ENCODE results near the gene FGD5.

Gene FGD5

DNA sequence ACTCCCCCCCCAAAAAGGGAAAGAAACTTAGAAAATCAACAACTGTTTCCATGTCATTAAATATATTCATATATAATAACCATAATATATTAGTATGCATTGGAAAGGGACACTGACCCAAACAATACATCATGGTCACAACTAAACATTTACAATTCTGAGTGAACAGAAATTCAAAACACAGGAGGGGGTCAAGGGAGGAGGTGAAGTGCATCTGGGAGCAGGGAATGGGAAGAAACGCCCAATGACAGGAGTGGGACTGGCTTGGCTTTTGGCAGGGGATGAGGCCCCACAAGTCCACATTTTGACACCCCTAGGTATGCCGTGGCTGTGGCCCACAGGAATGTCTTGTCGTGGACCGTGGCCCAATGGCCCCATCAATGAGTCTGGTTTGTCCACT lies 41.1 kb downstream of the FGD5 start:
- H3K4me3 ChIP-seq (ENCODE audit: low read depth in 1 of 2, low read length in 2 of 2) = no peak overlapping the region
- H3K9me3 ChIP-seq (ENCODE audit: control insufficient read depth in 1 of 2, low read length in 2 of 2) = no peaks in the 10 kb centered on the region
- no peaks in the 10 kb centered on the region for H3K27me3 ChIP-seq (ENCODE audit: low read depth, low read length)
- no peak overlapping the region for H3K27ac ChIP-seq (ENCODE audit: low read length)
- H3K4me1 ChIP-seq (ENCODE audit: control insufficient read depth in 1 of 2, insufficient read depth in 2 of 2, low read length in 2 of 2) = peaks cover 6 to 8% of the 10 kb centered on the region in 2 donors
- no peaks in the 10 kb centered on the region for H3K36me3 ChIP-seq (ENCODE audit: control insufficient read depth in 1 of 2, insufficient read depth in 2 of 2, low read length in 2 of 2)

GRCh38 chr3:14861031-14861430 lies 42.3 kb downstream of the FGD5 start:
- Histone ChIP-seq H3K9me3 (ENCODE audit: control insufficient read depth in 1 of 2, low read length in 2 of 2) (no peaks in the 10 kb centered on the region), H3K36me3 (ENCODE audit: control insufficient read depth in 1 of 2, insufficient read depth in 2 of 2, low read length in 2 of 2) (peaks cover 0 to 8% of the 10 kb centered on the region in 2 donors), H3K27ac (ENCODE audit: low read length) (no peak overlapping the region), H3K27me3 (ENCODE audit: low read depth, low read length) (no peaks in the 10 kb centered on the region), H3K4me3 (ENCODE audit: low read depth in 1 of 2, low read length in 2 of 2) (no peak overlapping the region), H3K4me1 (ENCODE audit: control insufficient read depth in 1 of 2, insufficient read depth in 2 of 2, low read length in 2 of 2) (peaks cover 6 to 8% of the 10 kb centered on the region in 2 donors)

- peaks cover 6 to 8% of the 10 kb centered on the region in 2 donors for H3K4me1 ChIP-seq (ENCODE audit: control insufficient read depth in 1 of 2, insufficient read depth in 2 of 2, low read length in 2 of 2)
- H3K36me3 ChIP-seq (ENCODE audit: control insufficient read depth in 1 of 2, insufficient read depth in 2 of 2, low read length in 2 of 2) = peaks cover 0 to 9% of the 10 kb centered on the region in 2 donors
- H3K9me3 ChIP-seq (ENCODE audit: control insufficient read depth in 1 of 2, low read length in 2 of 2) = no peaks in the 10 kb centered on the region
- no peaks in the 10 kb centered on the region for H3K27me3 ChIP-seq (ENCODE audit: low read depth, low read length)
- no peak overlapping the region for H3K27ac ChIP-seq (ENCODE audit: low read length)
- H3K4me3 ChIP-seq (ENCODE audit: low read depth in 1 of 2, low read length in 2 of 2) = no peak overlapping the region
Observed at GRCh38 chr3:14861446-14862302, 42.9 kb downstream of the FGD5 start.

GRCh38 chr3:14862303-14862660 lies 43.5 kb downstream of the FGD5 start:
- H3K9me3 ChIP-seq (ENCODE audit: control insufficient read depth in 1 of 2, low read length in 2 of 2) = no peaks in the 10 kb centered on the region
- peaks cover 0 to 9% of the 10 kb centered on the region in 2 donors for H3K36me3 ChIP-seq (ENCODE audit: control insufficient read depth in 1 of 2, insufficient read depth in 2 of 2, low read length in 2 of 2)
- no peak overlapping the region for H3K27ac ChIP-seq (ENCODE audit: low read length)
- H3K4me1 ChIP-seq (ENCODE audit: control insufficient read depth in 1 of 2, insufficient read depth in 2 of 2, low read length in 2 of 2) = peaks cover 6 to 8% of the 10 kb centered on the region in 2 donors
- no peak overlapping the region for H3K4me3 ChIP-seq (ENCODE audit: low read depth in 1 of 2, low read length in 2 of 2)
- H3K27me3 ChIP-seq (ENCODE audit: low read depth, low read length) = no peaks in the 10 kb centered on the region

DNA sequence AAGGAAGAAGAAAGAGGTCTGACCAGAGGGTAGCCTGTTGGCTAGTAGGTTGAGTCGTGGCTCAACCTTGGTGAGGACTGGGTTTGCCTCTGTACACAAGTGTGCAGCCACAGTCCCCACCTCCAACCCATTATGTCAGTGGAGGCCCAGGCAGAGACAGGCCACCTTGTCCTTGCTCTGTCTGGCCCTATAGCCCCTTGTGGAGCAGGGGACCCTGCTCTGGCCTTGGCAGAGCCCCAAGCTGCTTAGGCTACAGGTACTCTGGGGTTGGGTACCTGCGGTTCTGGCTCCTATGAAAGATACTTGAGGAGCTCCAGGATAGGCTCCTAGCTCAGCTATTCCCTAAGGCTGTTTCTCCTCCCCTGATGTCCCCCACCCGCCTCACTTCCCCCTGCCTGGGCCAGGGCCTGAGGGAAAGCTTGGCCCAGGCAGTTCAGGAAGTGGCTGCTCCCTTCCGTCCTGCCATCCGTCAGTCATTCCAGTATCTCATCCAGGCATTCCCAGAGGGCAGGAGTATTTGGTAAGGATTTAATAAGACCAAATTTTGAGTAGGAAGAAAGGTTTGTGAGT lies 44.0 kb downstream of the FGD5 start:
- Histone ChIP-seq H3K27me3 (ENCODE audit: low read depth, low read length) (no peaks in the 10 kb centered on the region), H3K36me3 (ENCODE audit: control insufficient read depth in 1 of 2, insufficient read depth in 2 of 2, low read length in 2 of 2) (peaks cover 0 to 9% of the 10 kb centered on the region in 2 donors), H3K9me3 (ENCODE audit: control insufficient read depth in 1 of 2, low read length in 2 of 2) (no peaks in the 10 kb centered on the region), H3K4me1 (ENCODE audit: control insufficient read depth in 1 of 2, insufficient read depth in 2 of 2, low read length in 2 of 2) (peaks cover 6 to 8% of the 10 kb centered on the region in 2 donors), H3K4me3 (ENCODE audit: low read depth in 1 of 2, low read length in 2 of 2) (no peak overlapping the region), H3K27ac (ENCODE audit: low read length) (no peak overlapping the region)

DNA sequence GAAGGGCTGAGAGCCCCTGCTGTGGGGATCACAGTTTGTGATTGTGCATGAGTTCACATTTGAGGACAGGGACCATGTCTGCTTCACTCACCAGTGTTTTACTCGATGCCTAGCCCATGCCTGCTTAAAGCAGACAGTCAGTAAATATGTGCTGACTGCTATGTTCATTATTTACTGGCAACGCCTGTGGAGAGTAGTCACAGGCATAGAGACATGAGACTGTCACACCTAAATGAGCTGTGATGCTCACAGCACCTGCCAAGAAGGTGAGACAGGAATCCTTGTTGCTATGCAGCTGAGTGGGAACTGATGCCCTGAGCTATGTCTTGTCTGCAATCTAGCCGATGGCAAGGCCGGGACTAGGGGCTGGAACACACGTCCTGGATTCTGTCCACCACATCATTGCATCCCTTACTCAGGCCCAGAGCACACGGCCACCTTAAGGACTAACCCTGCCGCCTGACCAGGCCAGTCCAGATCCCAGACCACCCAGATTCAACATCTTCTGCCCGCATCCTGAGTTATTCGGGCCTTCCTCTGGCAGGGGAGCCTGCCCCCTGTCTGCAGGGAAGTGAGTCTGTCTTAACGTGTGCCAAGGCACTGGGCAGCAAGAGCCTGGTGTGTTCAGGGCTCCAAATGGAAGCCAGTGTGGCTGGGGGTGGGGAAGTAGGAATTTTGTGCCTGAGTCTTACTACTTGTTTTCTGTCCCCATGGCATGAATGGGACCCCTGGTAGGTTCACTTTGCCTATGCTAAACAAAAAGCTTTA lies 44.8 kb downstream of the FGD5 start:
- no peaks in the 10 kb centered on the region for H3K9me3 ChIP-seq (ENCODE audit: control insufficient read depth in 1 of 2, low read length in 2 of 2)
- H3K4me1 ChIP-seq (ENCODE audit: control insufficient read depth in 1 of 2, insufficient read depth in 2 of 2, low read length in 2 of 2) = peaks cover 6 to 8% of the 10 kb centered on the region in 2 donors
- H3K27me3 ChIP-seq (ENCODE audit: low read depth, low read length) = no peaks in the 10 kb centered on the region
- H3K36me3 ChIP-seq (ENCODE audit: control insufficient read depth in 1 of 2, insufficient read depth in 2 of 2, low read length in 2 of 2) = peaks cover 0 to 9% of the 10 kb centered on the region in 2 donors
- no peak overlapping the region for H3K4me3 ChIP-seq (ENCODE audit: low read depth in 1 of 2, low read length in 2 of 2)
- H3K27ac ChIP-seq (ENCODE audit: low read length) = no peak overlapping the region

- Histone ChIP-seq H3K27ac (ENCODE audit: low read length) (no peak overlapping the region), H3K9me3 (ENCODE audit: control insufficient read depth in 1 of 2, low read length in 2 of 2) (no peaks in the 10 kb centered on the region), H3K4me1 (ENCODE audit: control insufficient read depth in 1 of 2, insufficient read depth in 2 of 2, low read length in 2 of 2) (peaks cover 6 to 8% of the 10 kb centered on the region in 2 donors), H3K4me3 (ENCODE audit: low read depth in 1 of 2, low read length in 2 of 2) (no peak overlapping the region), H3K27me3 (ENCODE audit: low read depth, low read length) (no peaks in the 10 kb centered on the region), H3K36me3 (ENCODE audit: control insufficient read depth in 1 of 2, insufficient read depth in 2 of 2, low read length in 2 of 2) (peaks cover 0 to 9% of the 10 kb centered on the region in 2 donors)
Observed at GRCh38 chr3:14864131-14864530, 45.4 kb downstream of the FGD5 start.

GRCh38 chr3:14866627-14867026 lies 47.9 kb downstream of the FGD5 start:
- Histone ChIP-seq H3K36me3 (ENCODE audit: control insufficient read depth in 1 of 2, insufficient read depth in 2 of 2, low read length in 2 of 2) (peaks cover 0 to 9% of the 10 kb centered on the region in 2 donors), H3K9me3 (ENCODE audit: control insufficient read depth in 1 of 2, low read length in 2 of 2) (no peaks in the 10 kb centered on the region), H3K4me1 (ENCODE audit: control insufficient read depth in 1 of 2, insufficient read depth in 2 of 2, low read length in 2 of 2) (peaks cover 10 to 12% of the 10 kb centered on the region in 2 donors), H3K27me3 (ENCODE audit: low read depth, low read length) (no peaks in the 10 kb centered on the region), H3K27ac (ENCODE audit: low read length) (no peak overlapping the region), H3K4me3 (ENCODE audit: low read depth in 1 of 2, low read length in 2 of 2) (no peak overlapping the region)

GRCh38 chr3:14867936-14868570 lies 49.3 kb downstream of the FGD5 start:
- H3K9me3 ChIP-seq (ENCODE audit: control insufficient read depth in 1 of 2, low read length in 2 of 2) = no peaks in the 10 kb centered on the region
- H3K27me3 ChIP-seq (ENCODE audit: low read depth, low read length) = no peaks in the 10 kb centered on the region
- no peak overlapping the region for H3K4me3 ChIP-seq (ENCODE audit: low read depth in 1 of 2, low read length in 2 of 2)
- peaks cover 0 to 9% of the 10 kb centered on the region in 2 donors for H3K36me3 ChIP-seq (ENCODE audit: control insufficient read depth in 1 of 2, insufficient read depth in 2 of 2, low read length in 2 of 2)
- peaks cover 4 to 7% of the 10 kb centered on the region in 2 donors for H3K4me1 ChIP-seq (ENCODE audit: control insufficient read depth in 1 of 2, insufficient read depth in 2 of 2, low read length in 2 of 2)
- H3K27ac ChIP-seq (ENCODE audit: low read length) = no peak overlapping the region

GRCh38 chr3:14869917-14870782 lies 51.4 kb downstream of the FGD5 start:
- Histone ChIP-seq H3K9me3 (ENCODE audit: control insufficient read depth in 1 of 2, low read length in 2 of 2) (no peaks in the 10 kb centered on the region), H3K4me1 (ENCODE audit: control insufficient read depth in 1 of 2, insufficient read depth in 2 of 2, low read length in 2 of 2) (peaks cover 4 to 7% of the 10 kb centered on the region in 2 donors), H3K4me3 (ENCODE audit: low read depth in 1 of 2, low read length in 2 of 2) (no peak overlapping the region), H3K36me3 (ENCODE audit: control insufficient read depth in 1 of 2, insufficient read depth in 2 of 2, low read length in 2 of 2) (peaks cover 0 to 9% of the 10 kb centered on the region in 2 donors), H3K27ac (ENCODE audit: low read length) (no peak overlapping the region), H3K27me3 (ENCODE audit: low read depth, low read length) (no peaks in the 10 kb centered on the region)
